ENCODE results near the gene DDC.

DDC gene

DNA sequence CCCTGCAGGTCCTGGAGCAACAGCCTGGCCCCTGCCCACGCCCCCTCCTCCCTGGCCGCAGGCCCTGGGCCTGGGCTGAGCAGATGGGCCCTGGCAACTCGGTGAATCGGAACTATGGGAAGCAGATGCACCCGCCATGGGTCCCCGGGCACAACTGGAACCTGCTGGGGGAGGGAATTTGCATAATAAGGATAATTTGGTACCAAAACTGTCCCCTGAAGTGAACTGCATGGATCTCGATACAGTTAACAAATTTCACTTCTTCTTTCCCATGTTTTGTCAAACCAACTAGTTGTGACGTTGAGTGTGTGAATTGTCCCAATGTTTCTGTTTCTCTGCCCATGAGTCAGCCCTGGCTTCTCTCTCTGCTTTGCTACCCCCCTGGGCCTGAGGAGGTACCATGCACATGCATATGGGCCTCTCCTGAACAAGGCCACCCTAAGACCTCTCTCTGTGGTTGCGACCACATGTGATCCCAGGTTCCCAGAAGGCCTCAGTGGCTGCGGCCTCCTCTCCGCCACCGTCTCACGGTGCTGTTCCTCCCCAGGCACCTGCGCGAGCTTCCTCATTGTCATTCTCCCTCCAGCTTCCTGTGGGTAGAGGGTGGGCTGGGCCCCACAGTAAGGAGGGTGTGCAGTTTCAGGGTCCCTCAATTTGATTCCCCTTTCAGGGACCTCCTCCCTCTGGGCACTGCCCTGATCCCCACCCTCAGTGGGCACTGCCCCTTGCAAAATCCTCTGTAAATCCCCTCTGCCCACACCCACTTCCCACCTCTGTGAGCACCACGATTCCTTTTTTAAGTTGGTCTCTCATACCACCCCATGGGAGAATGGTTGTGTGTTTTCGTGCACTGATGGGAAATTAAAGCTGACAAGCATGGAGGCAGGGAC lies 155.1 kb downstream of the DDC start:
- H3K36me3 ChIP-seq (ENCODE audit: control insufficient read depth, insufficient read depth, low read length), result no peaks in the 10 kb centered on the region
- no peak for DNase-seq

More for the DNA sequence above, 155.1 kb downstream of the DDC start:
- no peak overlapping the region for H3K27ac ChIP-seq (ENCODE audit: insufficient read depth, low read length, poor library complexity, severe bottlenecking)
- H3K4me1 ChIP-seq (ENCODE audit: control insufficient read depth, insufficient read depth, low read length, poor library complexity, severe bottlenecking), result no peaks in the 10 kb centered on the region
- no peak overlapping the region for H3K4me3 ChIP-seq (ENCODE audit: insufficient read depth, low read depth, low read length, poor library complexity, severe bottlenecking)
- no peaks in the 10 kb centered on the region for H3K27me3 ChIP-seq (replicated peaks; ENCODE audit: control insufficient read depth, insufficient read depth, low read length, poor library complexity, severe bottlenecking)
- no peaks in the 10 kb centered on the region for H3K9me3 ChIP-seq (ENCODE audit: control insufficient read depth, low read length)

All from effector memory CD4-positive, alpha-beta T cell (primary cell).